Measurements from ENCODE around the gene SMCO3.

The SMCO3 gene

DNA sequence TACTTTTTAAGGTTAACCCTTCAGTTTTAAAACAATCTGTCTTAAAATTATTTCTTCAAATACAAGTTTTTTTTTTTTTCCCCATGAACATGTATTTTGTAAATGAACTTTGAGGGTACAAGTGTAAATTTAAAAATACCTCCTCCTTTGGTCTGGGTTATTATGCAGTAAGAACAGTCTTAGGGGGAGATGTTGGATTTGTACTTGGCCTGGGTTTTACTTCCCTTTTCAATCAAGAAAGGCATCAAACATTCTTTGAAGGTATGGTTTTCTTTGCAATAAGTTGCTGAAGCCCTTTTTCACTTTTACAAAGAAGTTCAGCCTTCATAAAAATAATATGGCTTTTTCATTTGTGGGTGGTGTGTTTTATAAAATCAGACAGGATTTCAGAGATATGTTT lies 31.2 kb downstream of the SMCO3 start (continued):
- TF ChIP-seq, protein P1, sequence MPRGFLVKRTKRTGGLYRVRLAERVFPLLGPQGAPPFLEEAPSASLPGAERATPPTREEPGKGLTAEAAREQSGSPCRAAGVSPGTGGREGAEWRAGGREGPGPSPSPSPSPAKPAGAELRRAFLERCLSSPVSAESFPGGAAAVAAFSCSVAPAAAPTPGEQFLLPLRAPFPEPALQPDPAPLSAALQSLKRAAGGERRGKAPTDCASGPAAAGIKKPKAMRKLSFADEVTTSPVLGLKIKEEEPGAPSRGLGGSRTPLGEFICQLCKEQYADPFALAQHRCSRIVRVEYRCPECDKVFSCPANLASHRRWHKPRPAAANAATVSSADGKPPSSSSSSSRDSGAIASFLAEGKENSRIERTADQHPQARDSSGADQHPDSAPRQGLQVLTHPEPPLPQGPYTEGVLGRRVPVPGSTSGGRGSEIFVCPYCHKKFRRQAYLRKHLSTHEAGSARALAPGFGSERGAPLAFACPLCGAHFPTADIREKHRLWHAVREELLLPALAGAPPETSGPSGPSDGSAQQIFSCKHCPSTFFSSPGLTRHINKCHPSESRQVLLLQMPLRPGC (tag by site-specific recombination; IDR thresholded peaks at IDR 0.05), result no peak
- TF ChIP-seq ZNF621 (tag by site-specific recombination; IDR thresholded peaks at IDR 0.05) (no peak), ZBTB48 (tag by site-specific recombination; IDR thresholded peaks at IDR 0.05) (no peak), YY2 (tag by site-specific recombination; IDR thresholded peaks at IDR 0.05) (no peak), ZNF548 (tag by site-specific recombination; IDR thresholded peaks at IDR 0.05) (no peak), ZNF146 (tag by site-specific recombination; IDR thresholded peaks at IDR 0.05) (no peak), ZNF654 (tag by site-specific recombination; IDR thresholded peaks at IDR 0.05; ENCODE audit: low read depth) (no peak), ZNF792 (tag by site-specific recombination; IDR thresholded peaks at IDR 0.05) (no peak)

DNA sequence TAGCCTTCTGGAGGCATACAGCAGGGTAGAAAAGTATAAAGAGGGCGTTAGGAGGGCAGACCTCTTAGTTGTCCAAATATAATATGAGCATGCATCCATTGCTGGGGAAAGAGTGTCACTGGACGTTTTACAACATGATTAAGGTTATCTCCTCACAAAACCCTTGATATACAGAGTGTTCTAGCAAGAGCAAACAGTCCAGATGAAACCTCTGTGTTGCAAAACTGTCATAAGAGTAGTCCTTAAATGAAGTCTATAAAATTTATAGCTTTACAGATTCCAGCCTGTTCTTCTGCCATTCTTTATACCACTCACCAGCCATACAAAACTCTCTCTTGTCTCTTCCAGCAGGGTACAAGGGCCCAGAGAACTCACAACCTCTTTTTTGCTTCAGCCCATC lies 32.4 kb downstream of the SMCO3 start:
- CTCF ChIA-PET, result interaction anchor here (0.6 to 0.8 kb wide), 3 partner anchors 11 to 766 kb away, joined by 3 to 4 read pairs (median 4); no protein-coding TSS in a partner anchor
- peaks cover 7% of the 10 kb centered on the region; the same call in 1 of the 2 replicates for H3K4me1 ChIP-seq (ENCODE audit: control insufficient read depth, insufficient read depth, low read length)
- no peak overlapping the region for H3K4me3 ChIP-seq (ENCODE audit: low read depth, low read length)
- no peaks in the 10 kb centered on the region for H3K9me3 ChIP-seq (ENCODE audit: control insufficient read depth, insufficient read depth, low read depth, low read length)
- POLR2A ChIA-PET, result interaction anchor here (2.0 kb wide), 2 partner anchors 10 to 12 kb away, joined by 6 to 8 read pairs; a partner anchor contains a TSS
- peaks cover 8 to 27% of the 10 kb centered on the region in 2 experiments; a peak in 2 of 3 replicates for H3K36me3 ChIP-seq (ENCODE audit: control insufficient read depth in 2 of 2, insufficient read depth in 1 of 2, low read length in 2 of 2)
- TF ChIP-seq ZNF555 (tag by site-specific recombination; conservative IDR thresholded peaks at IDR 0.05), result no peak
- H3K27ac ChIP-seq (ENCODE audit: extremely low read depth, low read depth, low read length), result no peak overlapping the region

DNA sequence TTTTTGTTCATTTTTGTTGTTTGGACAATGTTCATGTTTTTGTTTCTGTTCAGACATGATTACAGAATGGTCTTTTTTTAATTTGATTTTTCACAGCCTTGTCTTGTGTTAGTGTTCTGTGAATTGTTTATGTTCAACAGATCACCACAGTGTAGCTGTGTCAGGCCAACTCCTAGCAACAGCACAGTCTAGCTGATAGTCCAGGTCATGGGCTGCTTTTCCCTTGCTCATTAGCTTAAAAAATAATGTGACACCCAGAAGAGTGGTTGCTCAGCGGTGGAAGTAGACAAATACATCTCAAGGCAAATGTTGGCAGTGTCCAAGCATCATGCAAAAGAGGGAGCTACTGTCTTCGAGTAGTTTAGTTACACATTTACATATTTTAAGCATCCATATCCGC lies 33.1 kb downstream of the SMCO3 start:
- Histone ChIP-seq H3K4me3 (ENCODE audit: low read depth, low read length) (no peak overlapping the region), H3K27ac (ENCODE audit: extremely low read depth, low read depth, low read length) (no peak overlapping the region), H3K9me3 (ENCODE audit: control insufficient read depth, insufficient read depth, low read depth, low read length) (no peaks in the 10 kb centered on the region), H3K36me3 (ENCODE audit: control insufficient read depth in 2 of 2, insufficient read depth in 1 of 2, low read length in 2 of 2) (peaks cover 1 to 20% of the 10 kb centered on the region in 2 experiments; a peak in 2 of 3 replicates), H3K4me1 (ENCODE audit: control insufficient read depth, insufficient read depth, low read length) (peaks cover 7% of the 10 kb centered on the region; the same call in 1 of the 2 replicates)
- CTCF ChIA-PET, result no interaction called here
- POLR2A ChIA-PET, result interaction anchor here (2.0 kb wide), 2 partner anchors 10 to 11 kb away, joined by 6 to 8 read pairs; a partner anchor contains a TSS
- TF ChIP-seq, protein P1 (tag by site-specific recombination; IDR thresholded peaks at IDR 0.05), result no peak
- TF ChIP-seq, protein P2, sequence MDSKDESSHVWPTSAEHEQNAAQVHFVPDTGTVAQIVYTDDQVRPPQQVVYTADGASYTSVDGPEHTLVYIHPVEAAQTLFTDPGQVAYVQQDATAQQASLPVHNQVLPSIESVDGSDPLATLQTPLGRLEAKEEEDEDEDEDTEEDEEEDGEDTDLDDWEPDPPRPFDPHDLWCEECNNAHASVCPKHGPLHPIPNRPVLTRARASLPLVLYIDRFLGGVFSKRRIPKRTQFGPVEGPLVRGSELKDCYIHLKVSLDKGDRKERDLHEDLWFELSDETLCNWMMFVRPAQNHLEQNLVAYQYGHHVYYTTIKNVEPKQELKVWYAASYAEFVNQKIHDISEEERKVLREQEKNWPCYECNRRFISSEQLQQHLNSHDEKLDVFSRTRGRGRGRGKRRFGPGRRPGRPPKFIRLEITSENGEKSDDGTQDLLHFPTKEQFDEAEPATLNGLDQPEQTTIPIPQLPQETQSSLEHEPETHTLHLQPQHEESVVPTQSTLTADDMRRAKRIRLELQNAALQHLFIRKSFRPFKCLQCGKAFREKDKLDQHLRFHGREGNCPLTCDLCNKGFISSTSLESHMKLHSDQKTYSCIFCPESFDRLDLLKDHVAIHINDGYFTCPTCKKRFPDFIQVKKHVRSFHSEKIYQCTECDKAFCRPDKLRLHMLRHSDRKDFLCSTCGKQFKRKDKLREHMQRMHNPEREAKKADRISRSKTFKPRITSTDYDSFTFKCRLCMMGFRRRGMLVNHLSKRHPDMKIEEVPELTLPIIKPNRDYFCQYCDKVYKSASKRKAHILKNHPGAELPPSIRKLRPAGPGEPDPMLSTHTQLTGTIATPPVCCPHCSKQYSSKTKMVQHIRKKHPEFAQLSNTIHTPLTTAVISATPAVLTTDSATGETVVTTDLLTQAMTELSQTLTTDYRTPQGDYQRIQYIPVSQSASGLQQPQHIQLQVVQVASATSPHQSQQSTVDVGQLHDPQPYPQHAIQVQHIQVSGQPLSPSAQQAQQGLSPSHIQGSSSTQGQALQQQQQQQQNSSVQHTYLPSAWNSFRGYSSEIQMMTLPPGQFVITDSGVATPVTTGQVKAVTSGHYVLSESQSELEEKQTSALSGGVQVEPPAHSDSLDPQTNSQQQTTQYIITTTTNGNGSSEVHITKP (tag by site-specific recombination; IDR thresholded peaks at IDR 0.05), result no peak
- TF ChIP-seq, protein P3, sequence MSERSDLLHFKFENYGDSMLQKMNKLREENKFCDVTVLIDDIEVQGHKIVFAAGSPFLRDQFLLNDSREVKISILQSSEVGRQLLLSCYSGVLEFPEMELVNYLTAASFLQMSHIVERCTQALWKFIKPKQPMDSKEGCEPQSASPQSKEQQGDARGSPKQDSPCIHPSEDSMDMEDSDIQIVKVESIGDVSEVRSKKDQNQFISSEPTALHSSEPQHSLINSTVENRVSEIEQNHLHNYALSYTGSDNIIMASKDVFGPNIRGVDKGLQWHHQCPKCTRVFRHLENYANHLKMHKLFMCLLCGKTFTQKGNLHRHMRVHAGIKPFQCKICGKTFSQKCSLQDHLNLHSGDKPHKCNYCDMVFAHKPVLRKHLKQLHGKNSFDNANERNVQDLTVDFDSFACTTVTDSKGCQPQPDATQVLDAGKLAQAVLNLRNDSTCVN (tag by site-specific recombination; optimal IDR thresholded peaks at IDR 0.05), result no peak
- TF ChIP-seq ZNF416 (tag by site-specific recombination; IDR thresholded peaks at IDR 0.05), result no peak
- TF ChIP-seq ZNF560 (tag by site-specific recombination; IDR thresholded peaks at IDR 0.05; ENCODE audit: borderline replicate concordance), result no peak
- TF ChIP-seq ZNF555 (tag by site-specific recombination; conservative IDR thresholded peaks at IDR 0.05), result no peak
- TF ChIP-seq, protein P4, sequence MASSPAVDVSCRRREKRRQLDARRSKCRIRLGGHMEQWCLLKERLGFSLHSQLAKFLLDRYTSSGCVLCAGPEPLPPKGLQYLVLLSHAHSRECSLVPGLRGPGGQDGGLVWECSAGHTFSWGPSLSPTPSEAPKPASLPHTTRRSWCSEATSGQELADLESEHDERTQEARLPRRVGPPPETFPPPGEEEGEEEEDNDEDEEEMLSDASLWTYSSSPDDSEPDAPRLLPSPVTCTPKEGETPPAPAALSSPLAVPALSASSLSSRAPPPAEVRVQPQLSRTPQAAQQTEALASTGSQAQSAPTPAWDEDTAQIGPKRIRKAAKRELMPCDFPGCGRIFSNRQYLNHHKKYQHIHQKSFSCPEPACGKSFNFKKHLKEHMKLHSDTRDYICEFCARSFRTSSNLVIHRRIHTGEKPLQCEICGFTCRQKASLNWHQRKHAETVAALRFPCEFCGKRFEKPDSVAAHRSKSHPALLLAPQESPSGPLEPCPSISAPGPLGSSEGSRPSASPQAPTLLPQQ (tag by site-specific recombination; IDR thresholded peaks at IDR 0.05), result no peak
- TF ChIP-seq, protein P5, sequence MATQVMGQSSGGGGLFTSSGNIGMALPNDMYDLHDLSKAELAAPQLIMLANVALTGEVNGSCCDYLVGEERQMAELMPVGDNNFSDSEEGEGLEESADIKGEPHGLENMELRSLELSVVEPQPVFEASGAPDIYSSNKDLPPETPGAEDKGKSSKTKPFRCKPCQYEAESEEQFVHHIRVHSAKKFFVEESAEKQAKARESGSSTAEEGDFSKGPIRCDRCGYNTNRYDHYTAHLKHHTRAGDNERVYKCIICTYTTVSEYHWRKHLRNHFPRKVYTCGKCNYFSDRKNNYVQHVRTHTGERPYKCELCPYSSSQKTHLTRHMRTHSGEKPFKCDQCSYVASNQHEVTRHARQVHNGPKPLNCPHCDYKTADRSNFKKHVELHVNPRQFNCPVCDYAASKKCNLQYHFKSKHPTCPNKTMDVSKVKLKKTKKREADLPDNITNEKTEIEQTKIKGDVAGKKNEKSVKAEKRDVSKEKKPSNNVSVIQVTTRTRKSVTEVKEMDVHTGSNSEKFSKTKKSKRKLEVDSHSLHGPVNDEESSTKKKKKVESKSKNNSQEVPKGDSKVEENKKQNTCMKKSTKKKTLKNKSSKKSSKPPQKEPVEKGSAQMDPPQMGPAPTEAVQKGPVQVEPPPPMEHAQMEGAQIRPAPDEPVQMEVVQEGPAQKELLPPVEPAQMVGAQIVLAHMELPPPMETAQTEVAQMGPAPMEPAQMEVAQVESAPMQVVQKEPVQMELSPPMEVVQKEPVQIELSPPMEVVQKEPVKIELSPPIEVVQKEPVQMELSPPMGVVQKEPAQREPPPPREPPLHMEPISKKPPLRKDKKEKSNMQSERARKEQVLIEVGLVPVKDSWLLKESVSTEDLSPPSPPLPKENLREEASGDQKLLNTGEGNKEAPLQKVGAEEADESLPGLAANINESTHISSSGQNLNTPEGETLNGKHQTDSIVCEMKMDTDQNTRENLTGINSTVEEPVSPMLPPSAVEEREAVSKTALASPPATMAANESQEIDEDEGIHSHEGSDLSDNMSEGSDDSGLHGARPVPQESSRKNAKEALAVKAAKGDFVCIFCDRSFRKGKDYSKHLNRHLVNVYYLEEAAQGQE (tag by site-specific recombination; IDR thresholded peaks at IDR 0.05), result no peak
- no peak for TF ChIP-seq ZFP69B (tag by site-specific recombination; IDR thresholded peaks at IDR 0.05)
- no peak for TF ChIP-seq ZNF48 (tag by site-specific recombination; IDR thresholded peaks at IDR 0.05)
- TF ChIP-seq ZFP37 (tag by site-specific recombination; IDR thresholded peaks at IDR 0.05), result no peak
- no peak for TF ChIP-seq ZNF544 (tag by site-specific recombination; IDR thresholded peaks at IDR 0.05)
- no peak for TF ChIP-seq TRIM28 (IDR thresholded peaks at IDR 0.05; ENCODE audit: borderline replicate concordance, low read length)

Data from HEK293 (cell line).